Fibroblast of lung (primary cell): ENCODE results near the gene IGHMBP2. TPM values are rescaled to one million over a fixed set of nuclear protein-coding genes. Genes with fewer than 3 reads are reported as not detected.

Experiments
- DNase-seq, 2 donors: peaks; one replicate each; pipeline versions ENCODE4 v3.0.0 to v3.0.0-alpha.2; 2010; ENCODE audit warnings: low read depth in 2 of 2
- H2AFZ ChIP-seq: 2 replicates; pipeline ENCODE4 v1.5.1; 2012; ENCODE audit warnings: low read length, control low read depth, inconsistent platforms
- H3K27ac ChIP-seq: 2 replicates; pipeline ENCODE4 v1.5.1; 2011; ENCODE audit warnings: low read length, control low read depth; ENCODE audit not compliant: insufficient read depth
- H3K27me3 ChIP-seq: 2 replicates; pipeline ENCODE4 v1.5.1; 2011; ENCODE audit warnings: mild to moderate bottlenecking, low read length; ENCODE audit not compliant: control insufficient read depth, insufficient read depth
- H3K36me3 ChIP-seq: 2 replicates; pipeline ENCODE4 v1.5.1; 2011; ENCODE audit warnings: low read length; ENCODE audit not compliant: control insufficient read depth, insufficient read depth
- H3K4me1 ChIP-seq: 2 replicates; pipeline ENCODE4 v1.5.1; 2011; ENCODE audit warnings: low read length; ENCODE audit not compliant: control insufficient read depth, insufficient read depth; ENCODE audit errors: extremely low read depth
- H3K4me2 ChIP-seq: 2 replicates; pipeline ENCODE4 v1.5.1; 2011; ENCODE audit warnings: low read length, control low read depth; ENCODE audit not compliant: insufficient read depth; ENCODE audit errors: extremely low read depth
- H3K4me3 ChIP-seq, 4 experiments: fragments of 200-600 bp in 1 of 4; sonication (generic) in 1 of 4; replicated peaks in 1 of 4; 2 replicates each; pipeline ENCODE4 v1.5.1; 2011 to 2016; ENCODE audit warnings: low read length in 4 of 4, low read depth in 3 of 4, mild to moderate bottlenecking in 3 of 4, control low read depth in 2 of 4, inconsistent platforms in 1 of 4, mixed read lengths in 1 of 4; ENCODE audit not compliant: insufficient read depth in 1 of 4; ENCODE audit errors: control extremely low read depth in 1 of 4
- H3K79me2 ChIP-seq: 2 replicates; pipeline ENCODE4 v1.5.1; 2012; ENCODE audit warnings: mild to moderate bottlenecking, low read length, inconsistent platforms; ENCODE audit not compliant: control insufficient read depth, insufficient read depth
- H3K9ac ChIP-seq: 2 replicates; pipeline ENCODE4 v1.5.1; 2011; ENCODE audit warnings: mild to moderate bottlenecking, low read length, control low read depth; ENCODE audit not compliant: insufficient read depth
- H3K9me3 ChIP-seq: 2 replicates; pipeline ENCODE4 v1.5.1; 2012; ENCODE audit warnings: low read depth, low read length; ENCODE audit not compliant: control insufficient read depth, insufficient read depth
- H4K20me1 ChIP-seq: 2 replicates; pipeline ENCODE4 v1.5.1; 2011; ENCODE audit warnings: low read length; ENCODE audit not compliant: control insufficient read depth, insufficient read depth; ENCODE audit errors: extremely low read depth
- EZH2 ChIP-seq: IDR thresholded peaks from 2 replicates; pipeline ENCODE4 v1.5.1; 2012; ENCODE audit warnings: low read length, control low read depth, mild to moderate bottlenecking; ENCODE audit errors: missing control alignments
- polyA plus RNA-seq, 2 donors: library from polyadenylated mRNA; depleted of rRNA in 1 of 2; stranded (reverse) in 1 of 2; unstranded in 1 of 2; fragments of >200 nt; gene quantifications; 2 replicates each; pipeline ENCODE4 v1.2.1, GENCODE V29; 2011 to 2012; ENCODE audit warnings: missing spikeins in 1 of 2
- total RNA-seq: library from RNA; depleted of rRNA; stranded (reverse); fragments of >200 nt; gene quantifications from 2 replicates; pipeline ENCODE4 v1.2.1, GENCODE V29; 2014
- TF ChIP-seq, protein P1 (sequence below), 2 donors: IDR thresholded peaks in 1 of 2; conservative IDR thresholded peaks in 1 of 2; 1 replicate in 1 of 2; 2 replicates in 1 of 2; pipeline ENCODE4 v1.5.1; 2011 to 2012; ENCODE audit warnings: low read length in 2 of 2, control low read depth in 1 of 2, inconsistent platforms in 1 of 2, low read depth in 1 of 2, mild to moderate bottlenecking in 1 of 2

Gene IGHMBP2
- total and polyA plus RNA-seq, 2 donors (not counting 1 experiment from before 2014, with no cell fraction given) = 5.2 to 8.6 TPM

DNA sequence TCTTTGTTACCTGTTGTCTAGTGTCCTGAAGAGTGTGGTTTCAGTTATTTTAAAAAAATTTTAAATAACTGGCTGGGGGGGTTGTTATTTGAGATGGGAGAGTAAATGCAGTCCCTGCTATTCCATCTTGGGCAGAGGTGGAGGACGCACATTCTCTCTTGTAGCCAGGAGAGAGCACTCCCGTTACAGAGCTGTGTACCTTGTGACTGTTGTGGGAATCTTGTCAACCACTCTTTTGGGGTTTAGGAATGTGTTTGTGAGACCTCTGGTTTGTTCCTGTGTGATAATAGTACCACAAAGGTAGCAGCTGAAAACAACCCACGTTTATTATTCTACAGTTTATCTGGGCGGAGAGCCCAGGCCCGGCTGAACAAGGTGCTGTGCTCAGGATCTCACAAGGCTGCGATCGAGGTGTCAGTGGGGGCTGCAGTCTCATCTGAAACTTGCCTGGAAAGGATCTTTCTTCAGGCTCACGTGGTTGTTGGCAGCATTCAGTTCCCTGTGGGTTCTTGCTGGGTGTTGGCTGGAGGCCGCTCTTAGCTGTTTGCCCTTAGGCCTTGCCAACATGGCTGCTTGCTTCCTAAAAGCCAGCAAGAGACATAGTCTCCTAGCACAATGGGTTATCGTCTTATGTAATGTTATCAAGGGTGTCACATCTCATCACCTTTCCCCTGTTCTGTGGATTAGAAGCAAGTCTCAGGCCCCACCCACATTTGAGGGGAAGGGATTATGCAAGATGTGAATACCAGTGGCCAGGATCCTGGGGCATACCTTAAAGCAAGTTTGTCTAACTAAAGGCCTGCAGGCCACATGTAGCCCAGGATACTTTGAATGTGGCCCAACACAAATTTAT lies 20.6 kb downstream of the IGHMBP2 start:
- no peaks in the 10 kb centered on the region for H3K9me3 ChIP-seq
- no peak overlapping the region for H3K4me3 ChIP-seq
- no peaks in the 10 kb centered on the region for H4K20me1 ChIP-seq
- H3K9ac ChIP-seq = no peak overlapping the region
- H3K4me1 ChIP-seq = peaks cover 3% of the 10 kb centered on the region
- H3K79me2 ChIP-seq = no peaks in the 10 kb centered on the region
- H3K27ac ChIP-seq = no peak overlapping the region
- no peaks in the 10 kb centered on the region for H3K27me3 ChIP-seq
- no peak overlapping the region for H2AFZ ChIP-seq
- no peak overlapping the region for H3K4me2 ChIP-seq
- DNase-seq = peak in 1 of 2 donors; percentile 16
- peaks cover 9% of the 10 kb centered on the region for H3K36me3 ChIP-seq
- TF ChIP-seq EZH2 = no peak
- TF ChIP-seq, protein P1, sequence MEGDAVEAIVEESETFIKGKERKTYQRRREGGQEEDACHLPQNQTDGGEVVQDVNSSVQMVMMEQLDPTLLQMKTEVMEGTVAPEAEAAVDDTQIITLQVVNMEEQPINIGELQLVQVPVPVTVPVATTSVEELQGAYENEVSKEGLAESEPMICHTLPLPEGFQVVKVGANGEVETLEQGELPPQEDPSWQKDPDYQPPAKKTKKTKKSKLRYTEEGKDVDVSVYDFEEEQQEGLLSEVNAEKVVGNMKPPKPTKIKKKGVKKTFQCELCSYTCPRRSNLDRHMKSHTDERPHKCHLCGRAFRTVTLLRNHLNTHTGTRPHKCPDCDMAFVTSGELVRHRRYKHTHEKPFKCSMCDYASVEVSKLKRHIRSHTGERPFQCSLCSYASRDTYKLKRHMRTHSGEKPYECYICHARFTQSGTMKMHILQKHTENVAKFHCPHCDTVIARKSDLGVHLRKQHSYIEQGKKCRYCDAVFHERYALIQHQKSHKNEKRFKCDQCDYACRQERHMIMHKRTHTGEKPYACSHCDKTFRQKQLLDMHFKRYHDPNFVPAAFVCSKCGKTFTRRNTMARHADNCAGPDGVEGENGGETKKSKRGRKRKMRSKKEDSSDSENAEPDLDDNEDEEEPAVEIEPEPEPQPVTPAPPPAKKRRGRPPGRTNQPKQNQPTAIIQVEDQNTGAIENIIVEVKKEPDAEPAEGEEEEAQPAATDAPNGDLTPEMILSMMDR (conservative IDR thresholded peaks at IDR 0.05 in 1 of 2, IDR thresholded peaks at IDR 0.05 in 1 of 2; ENCODE audit: low read depth in 1 of 2, low read length in 2 of 2) = no peak

DNA sequence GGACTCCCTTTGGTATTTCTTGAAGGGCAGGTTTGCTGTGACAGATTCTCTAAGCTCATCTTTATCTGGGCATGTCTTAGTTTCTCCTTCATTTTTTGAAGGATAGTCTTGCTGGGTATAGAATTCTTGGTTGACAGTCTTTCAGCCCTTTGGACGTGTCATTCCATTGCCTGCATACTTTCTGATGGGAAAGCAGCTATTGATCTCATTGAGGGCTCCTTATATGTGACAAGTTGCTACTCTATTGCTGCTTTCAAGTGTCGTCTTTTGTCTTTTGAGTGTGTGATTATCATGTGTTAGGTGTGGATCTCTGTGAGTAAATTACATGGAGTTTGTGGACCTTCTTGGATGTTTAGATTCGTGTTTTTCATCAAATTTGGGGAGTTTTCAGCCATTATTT lies 21.9 kb downstream of the IGHMBP2 start:
- H3K27ac ChIP-seq = no peak overlapping the region
- DNase-seq = no peak
- no peak for TF ChIP-seq EZH2
- TF ChIP-seq, protein P1 (conservative IDR thresholded peaks at IDR 0.05 in 1 of 2, IDR thresholded peaks at IDR 0.05 in 1 of 2; ENCODE audit: low read depth in 1 of 2, low read length in 2 of 2) = no peak

DNA sequence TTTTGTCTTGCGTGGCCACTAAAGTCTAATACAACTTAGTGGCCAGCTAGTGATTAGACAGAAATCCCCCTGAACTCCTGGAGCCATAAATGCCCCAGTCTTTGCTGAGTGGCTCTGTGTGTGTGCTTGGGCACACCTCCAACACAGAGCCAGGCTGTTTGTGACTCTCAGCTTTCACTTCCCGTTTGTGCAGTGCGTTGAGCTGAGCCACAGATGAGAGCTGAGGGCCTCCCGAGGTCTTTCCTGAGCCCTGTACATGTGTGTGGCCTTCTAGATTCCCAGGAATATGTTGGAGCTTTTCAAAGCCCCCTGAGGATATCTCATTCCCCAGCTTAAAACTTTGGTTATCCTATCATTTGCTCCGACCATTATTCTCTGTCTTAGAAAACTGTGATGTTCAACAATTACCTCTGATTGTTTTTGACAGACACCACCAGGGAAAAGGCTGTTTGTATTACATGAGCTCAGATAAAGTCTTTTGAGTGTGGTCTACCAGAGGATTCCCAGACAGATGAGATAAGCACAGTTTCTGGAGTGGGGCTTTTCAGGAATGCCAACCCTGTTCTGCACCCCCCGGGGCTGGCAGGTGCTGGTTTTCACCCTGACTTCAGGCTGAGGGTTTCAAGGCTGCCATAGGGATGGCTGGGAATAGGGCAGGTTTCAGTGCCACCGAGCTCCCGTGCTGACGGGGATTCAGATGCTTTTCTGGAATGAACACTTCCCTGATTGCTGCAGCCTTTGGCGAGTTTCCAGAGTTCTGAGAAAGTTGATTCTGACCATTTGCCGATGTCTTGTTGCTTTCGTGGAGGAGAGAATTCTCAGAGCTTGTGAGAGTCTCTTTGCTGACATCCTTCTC lies 23.8 kb downstream of the IGHMBP2 start:
- TF ChIP-seq, protein P1 (conservative IDR thresholded peaks at IDR 0.05 in 1 of 2, IDR thresholded peaks at IDR 0.05 in 1 of 2; ENCODE audit: low read depth in 1 of 2, low read length in 2 of 2) = no peak
- TF ChIP-seq EZH2 = no peak
- Histone ChIP-seq H3K27me3 (no peaks in the 10 kb centered on the region), H2AFZ (no peak overlapping the region), H3K9me3 (no peaks in the 10 kb centered on the region), H3K79me2 (no peaks in the 10 kb centered on the region), H3K36me3 (peaks cover 10% of the 10 kb centered on the region), H3K4me2 (no peak overlapping the region), H3K27ac (no peak overlapping the region), H3K9ac (no peak overlapping the region), H3K4me1 (peaks cover 3% of the 10 kb centered on the region), H4K20me1 (no peaks in the 10 kb centered on the region), H3K4me3 (no peak overlapping the region)
- peak; percentile 25 to 64 for DNase-seq

More for the DNA sequence above, 21.9 kb downstream of the IGHMBP2 start:
- no peak overlapping the region for H3K4me2 ChIP-seq
- H3K27me3 ChIP-seq = no peaks in the 10 kb centered on the region
- H3K79me2 ChIP-seq = no peaks in the 10 kb centered on the region
- H3K36me3 ChIP-seq = peaks cover 10% of the 10 kb centered on the region
- H3K9ac ChIP-seq = no peak overlapping the region
- H3K4me3 ChIP-seq = no peak overlapping the region
- no peaks in the 10 kb centered on the region for H3K9me3 ChIP-seq
- peaks cover 3% of the 10 kb centered on the region for H3K4me1 ChIP-seq
- no peaks in the 10 kb centered on the region for H4K20me1 ChIP-seq
- no peak overlapping the region for H2AFZ ChIP-seq
